Left cardiac atrium (tissue), 4 donors: ENCODE data around the gene SEPTIN5. TPM values are rescaled to one million over a fixed set of nuclear protein-coding genes. Genes with fewer than 3 reads are reported as not detected.
"Not testable (repeated sequence)": the region's sequence is repeated elsewhere in the genome, so short reads cannot be mapped to it uniquely, and the experiment has no call there.

Experiments
- ATAC-seq, 2 donors: fragments of 200-7000 bp; cut with Tn5 transposase; one replicate each; pipeline ENCODE4 v1.9.1; 2020; ENCODE audit warnings: mild to moderate bottlenecking in 2 of 2, moderate library complexity in 2 of 2
- DNase-seq: peaks from one replicate; pipeline ENCODE4 v3.0.0-alpha.2; 2020
- intact Hi-C, 2 donors: fragments of 100-400 bp; cut with DNase I; formaldehyde crosslinking; loops; one replicate each; pipeline versions ENCODE4 v1.14.1 to v1.15.1; 2022 to 2023
- total RNA-seq, 2 donors: library from RNA; stranded (reverse); fragmentation: NEBNext Ultra II Directional; extraction: Animal tissue kit (Norgen Biotek cat#: 25700); gene quantifications; one replicate each; pipeline ENCODE4 v1.2.1, GENCODE V29; 2021
- donor health status: DM: no; HTN: yes; CAD: no.
- donor health status: DM: no; HTN: yes; CAD: no; lungs with severe emphysema.
- donor health status: DM: yes; HTN: yes; CAD: no.
- donor health status: Dilated cardiomyopathy.

The SEPTIN5 gene
- total RNA-seq, 2 donors from 2014 or later: 118 to 127 TPM

DNA sequence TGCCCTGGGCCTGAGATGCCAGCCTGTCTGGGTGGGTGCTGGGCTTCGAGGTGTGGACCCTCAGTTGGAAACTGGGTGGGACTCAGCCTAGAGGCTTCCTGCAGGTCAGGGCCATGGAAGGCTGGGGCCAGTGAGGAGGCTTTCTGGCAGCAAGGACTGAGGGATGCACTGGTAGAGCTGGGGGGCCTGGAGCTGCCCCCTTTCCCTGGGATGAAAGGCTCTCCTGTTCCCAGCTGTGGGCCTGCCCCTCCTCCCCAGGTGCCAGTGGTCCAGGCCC, 2.5 kb downstream of the SEPTIN5 start:
- DNase-seq: no peak
- intact Hi-C loops: no loop called here

DNA sequence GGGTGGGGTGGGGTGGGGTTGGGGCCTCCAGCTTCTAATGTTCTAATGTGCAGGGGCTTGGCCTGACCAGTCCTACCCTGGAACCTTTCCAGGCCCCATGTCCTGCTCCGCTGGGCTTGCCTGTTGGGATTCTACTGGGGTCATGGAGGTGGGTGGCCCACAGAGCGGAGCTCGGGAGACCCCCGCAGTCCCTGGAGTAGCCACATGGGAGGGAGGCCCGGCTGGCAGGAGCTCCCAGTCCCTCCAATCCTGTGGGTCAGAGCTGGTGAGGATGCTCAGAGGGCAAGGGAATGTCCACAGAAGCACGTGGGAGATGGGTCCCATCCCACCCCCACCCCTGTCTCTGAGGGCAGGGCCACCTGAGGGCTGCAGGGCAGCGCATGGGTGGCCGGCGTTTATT, 2.9 kb downstream of the SEPTIN5 start:
- intact Hi-C loops: no loop called here
- ATAC-seq (no peak), DNase-seq (peak; percentile 28)

More for the DNA sequence above, 2.5 kb downstream of the SEPTIN5 start:
- no peak for ATAC-seq

DNA sequence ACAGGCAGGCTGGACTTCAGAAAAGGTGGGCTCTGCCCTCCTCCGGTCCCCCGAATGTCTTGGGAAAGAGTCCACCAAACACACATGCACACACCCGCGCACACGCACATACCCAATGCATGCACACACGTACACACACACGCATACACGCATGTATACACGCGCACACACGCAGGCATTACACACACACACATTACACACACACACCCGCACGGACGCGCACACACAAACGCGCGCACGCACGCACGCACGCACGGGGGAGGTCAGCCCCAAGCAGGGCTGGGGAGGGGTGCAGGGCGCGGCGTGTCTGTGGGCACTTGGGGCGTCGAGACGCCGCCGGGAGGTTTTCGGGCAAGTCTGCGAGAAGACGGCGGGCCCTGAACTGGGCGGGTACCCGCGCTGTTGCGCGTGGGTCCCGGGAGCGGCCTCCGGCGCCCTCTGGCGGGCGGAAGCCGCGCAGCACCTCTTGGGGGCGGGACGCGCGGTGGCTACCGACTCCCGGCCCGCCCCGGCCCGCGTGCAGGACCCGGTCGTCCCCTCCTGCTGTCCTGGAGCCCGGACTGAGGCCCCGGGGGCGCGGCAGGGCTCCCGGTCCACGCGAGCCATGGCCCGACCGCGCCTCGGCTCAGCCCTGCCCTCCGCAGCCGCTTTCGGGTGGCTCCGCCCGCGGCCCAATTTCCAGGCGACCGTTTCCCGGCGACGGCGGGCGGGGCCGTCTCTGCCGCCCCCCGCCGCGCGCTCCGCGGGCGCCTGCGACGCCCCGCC, 3.6 kb downstream of the SEPTIN5 start:
- intact Hi-C loops: loop anchor here in 1 of 2 donors (1.0 kb wide), 1 partner anchor 39 kb away; no protein-coding TSS in a partner anchor
- peak; percentile 69 to 74 for ATAC-seq
- peak; percentile 78 for DNase-seq

DNA sequence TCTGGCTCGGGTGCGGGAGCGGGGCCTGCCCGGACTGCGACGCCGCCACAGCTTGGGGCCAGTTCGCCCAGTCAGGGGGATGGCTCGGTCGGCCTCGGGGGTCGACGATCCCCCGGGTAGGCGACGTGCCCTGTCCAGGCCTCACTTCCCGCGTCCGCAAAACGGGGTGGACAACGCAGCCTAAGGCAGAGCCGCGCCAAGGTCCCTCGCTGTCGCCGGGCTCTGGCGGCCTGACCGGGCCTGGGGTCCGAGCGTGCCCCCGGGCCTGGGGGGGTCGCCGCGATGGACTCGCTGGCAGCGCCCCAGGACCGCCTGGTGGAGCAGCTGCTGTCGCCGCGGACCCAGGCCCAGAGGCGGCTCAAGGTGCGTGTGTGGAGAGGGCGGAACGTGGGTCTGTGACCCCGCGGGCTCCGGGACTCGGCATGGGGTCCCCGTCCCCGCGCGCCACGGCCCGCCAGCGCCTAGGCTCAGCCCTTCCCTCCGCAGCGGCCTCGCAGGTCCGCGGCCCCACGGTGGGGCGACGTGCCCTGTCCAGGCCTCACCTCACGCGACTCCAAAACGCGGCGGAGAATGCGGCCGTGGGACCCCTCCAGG, 4.2 kb downstream of the SEPTIN5 start:
- ATAC-seq (peak in 1 of 2 donors; percentile 1), DNase-seq (peak; percentile 39)
- intact Hi-C loops: loop anchor here in 1 of 2 donors (1.0 kb wide), 1 partner anchor 39 kb away; no protein-coding TSS in a partner anchor

DNA sequence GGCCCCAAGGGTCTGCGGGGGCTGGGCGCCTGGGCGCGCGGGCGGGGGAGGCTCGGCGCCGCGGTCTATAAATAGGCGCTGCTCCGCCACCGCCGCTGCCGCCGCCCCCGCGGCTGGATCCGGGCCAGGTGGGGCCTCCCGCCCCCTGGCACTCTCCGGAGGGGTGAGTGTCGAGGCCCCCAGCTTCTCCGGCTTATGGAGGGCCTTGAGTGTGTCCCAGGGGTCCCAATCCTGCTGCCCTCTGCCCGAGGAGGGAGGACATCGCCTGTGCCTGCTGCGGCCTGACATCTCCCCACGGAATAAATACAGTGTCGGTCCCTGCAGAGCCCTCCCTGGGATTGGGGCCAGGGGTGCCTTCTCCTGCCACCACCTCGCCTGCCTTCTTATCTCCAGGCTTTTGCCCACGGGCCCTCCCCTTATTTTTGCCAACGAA, 4.8 kb downstream of the SEPTIN5 start:
- intact Hi-C loops: no loop called here
- DNase-seq: peak; percentile 53
- ATAC-seq: peak; percentile 26 to 28

DNA sequence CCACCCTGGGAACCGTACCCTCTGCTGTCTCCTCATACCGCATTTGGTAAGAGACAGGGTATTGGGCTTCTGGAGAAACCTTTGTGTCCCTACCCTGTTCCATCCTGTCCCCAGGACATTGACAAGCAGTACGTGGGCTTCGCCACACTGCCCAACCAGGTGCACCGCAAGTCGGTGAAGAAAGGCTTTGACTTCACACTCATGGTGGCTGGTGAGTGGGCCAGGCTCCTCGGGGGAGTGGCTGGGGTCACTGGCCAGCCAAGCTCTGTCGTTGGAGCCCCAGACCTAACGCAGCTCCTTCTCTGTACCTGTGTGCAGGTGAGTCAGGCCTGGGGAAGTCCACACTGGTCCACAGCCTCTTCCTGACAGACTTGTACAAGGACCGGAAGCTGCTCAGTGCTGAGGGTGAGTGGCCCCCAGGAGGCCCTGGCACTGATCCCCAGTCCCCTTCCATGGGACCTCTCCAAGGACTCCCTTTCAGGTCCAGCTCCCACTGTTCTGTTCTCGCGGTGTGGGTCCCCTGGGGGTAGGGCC, 5.3 kb downstream of the SEPTIN5 start:
- intact Hi-C loops: no loop called here
- ATAC-seq: no peak
- DNase-seq: peak; percentile 15

DNA sequence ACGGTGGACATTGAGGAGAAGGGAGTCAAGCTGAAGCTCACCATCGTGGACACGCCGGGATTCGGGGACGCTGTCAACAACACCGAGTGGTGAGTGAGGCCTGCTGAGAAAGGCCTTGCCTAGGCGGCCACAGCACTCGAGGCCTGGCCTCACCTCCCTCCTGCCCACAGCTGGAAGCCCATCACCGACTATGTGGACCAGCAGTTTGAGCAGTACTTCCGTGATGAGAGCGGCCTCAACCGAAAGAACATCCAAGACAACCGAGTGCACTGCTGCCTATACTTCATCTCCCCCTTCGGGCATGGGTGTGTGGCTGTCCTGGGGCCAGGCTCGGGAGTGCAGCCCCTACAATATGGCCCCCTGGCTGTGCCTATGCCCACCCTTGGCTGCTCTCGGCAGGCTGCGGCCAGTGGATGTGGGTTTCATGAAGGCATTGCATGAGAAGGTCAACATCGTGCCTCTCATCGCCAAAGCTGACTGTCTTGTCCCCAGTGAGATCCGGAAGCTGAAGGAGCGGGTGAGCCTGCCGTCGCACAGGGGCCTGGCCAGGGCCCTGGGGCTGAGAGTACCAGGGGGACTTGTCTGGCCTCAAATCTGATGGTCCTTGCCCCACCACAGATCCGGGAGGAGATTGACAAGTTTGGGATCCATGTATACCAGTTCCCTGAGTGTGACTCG, 6.0 kb downstream of the SEPTIN5 start:
- ATAC-seq (no peak), DNase-seq (peak; percentile 15)
- intact Hi-C loops: no loop called here

DNA sequence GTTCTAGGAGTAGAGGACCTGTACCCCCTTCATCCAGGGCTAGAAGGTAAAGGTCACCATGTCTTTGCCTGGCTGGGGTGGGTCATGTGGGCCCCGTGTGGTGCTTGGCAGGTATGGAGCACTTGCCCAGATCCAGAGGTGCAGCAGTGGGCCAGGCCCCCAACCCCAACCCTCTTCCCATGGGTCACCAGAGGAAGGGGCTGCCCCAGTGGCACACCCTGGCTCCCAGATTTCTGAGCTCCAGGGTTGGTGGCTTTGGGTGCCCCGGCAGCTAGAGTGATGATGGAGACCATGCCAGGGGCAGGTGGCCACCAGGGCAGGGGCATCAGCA, 6.7 kb downstream of the SEPTIN5 start:
- intact Hi-C loops: no loop called here
- no peak for ATAC-seq
- DNase-seq: peak; percentile 19

DNA sequence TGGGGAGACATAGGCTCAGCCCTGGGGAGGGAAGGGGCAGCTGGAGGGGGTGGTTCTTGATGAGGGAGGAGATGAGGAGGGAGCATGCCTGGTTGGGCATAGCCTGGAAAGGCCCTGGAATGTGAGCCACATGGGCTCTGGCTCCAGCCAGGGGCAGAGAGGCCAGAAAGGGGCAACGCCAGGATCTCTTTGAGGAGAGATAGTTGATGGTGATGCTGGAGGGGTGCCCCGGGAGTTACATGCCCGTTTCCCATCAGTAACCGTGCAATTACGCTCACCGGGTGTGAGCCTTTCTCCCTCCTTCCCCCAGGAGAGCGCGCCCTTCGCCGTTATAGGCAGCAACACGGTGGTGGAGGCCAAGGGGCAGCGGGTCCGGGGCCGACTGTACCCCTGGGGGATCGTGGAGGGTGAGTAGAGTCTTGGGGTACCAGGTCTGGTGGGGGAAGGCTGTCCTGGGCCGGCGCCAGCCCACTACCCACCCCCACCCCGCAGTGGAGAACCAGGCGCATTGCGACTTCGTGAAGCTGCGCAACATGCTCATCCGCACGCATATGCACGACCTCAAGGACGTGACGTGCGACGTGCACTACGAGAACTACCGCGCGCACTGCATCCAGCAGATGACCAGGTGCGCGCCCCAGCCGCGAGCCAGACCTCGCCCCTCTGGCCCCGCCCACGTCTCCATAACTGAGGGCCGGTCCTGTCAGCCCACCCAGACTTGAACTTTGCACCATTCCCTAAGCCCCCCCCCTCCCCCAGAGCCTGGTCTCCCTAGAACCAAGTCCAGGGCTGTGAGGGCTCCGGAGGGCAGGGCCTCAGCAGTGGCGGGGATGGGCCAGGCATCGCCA, 7.3 kb downstream of the SEPTIN5 start:
- intact Hi-C loops: no loop called here
- DNase-seq: peak; percentile 23
- no peak for ATAC-seq

DNA sequence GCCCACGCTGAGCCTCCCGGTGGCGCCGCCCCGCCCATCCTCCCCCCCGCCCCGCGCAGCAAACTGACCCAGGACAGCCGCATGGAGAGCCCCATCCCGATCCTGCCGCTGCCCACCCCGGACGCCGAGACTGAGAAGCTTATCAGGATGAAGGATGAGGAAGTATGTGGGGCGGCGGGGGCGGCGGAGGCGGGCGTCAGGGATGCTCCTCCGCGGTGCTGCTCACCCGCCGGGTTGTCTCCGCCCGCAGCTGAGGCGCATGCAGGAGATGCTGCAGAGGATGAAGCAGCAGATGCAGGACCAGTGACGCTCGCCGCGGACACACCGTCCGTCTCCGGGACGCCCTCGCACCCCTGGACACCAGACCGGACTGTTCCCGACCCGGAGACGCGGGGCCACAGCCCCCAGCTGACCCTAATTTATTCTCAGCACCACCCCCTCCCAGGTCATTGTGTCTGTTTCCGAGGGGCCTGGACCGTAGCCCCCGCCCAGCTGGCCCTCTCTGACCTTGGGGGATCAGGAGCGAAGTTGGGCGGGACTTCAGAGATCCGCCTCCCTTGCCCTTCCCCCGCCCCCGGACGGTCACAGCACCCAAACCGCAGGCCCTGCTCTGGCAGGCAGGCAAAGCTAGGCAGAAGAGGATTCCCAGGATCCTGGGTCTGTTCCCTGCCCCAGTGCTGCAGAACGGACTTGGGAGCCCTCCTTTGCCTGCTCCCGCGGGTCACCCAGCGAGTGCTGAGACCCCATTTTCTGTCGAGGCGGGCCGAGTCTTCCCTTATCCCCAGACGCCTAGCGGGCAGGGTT, 8.1 kb downstream of the SEPTIN5 start:
- peak; percentile 30 for DNase-seq
- intact Hi-C loops: no loop called here
- peak in 1 of 2 donors; percentile 1 for ATAC-seq

DNA sequence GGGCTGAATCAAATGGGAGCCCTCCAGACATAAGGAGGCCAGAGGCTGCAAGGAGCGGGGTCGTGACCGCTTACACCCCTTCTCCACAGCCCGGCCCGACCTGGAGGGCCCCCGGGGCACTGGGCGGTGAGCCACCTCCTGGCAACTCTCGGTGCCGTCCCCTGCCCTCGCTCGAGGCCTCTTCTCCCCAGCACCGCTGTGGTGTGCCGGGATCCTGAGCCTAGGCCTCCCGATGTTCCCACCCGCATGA, 8.6 kb downstream of the SEPTIN5 start:
- ATAC-seq: peak; percentile 0 to 1
- DNase-seq: no peak
- intact Hi-C loops: no loop called here

DNA sequence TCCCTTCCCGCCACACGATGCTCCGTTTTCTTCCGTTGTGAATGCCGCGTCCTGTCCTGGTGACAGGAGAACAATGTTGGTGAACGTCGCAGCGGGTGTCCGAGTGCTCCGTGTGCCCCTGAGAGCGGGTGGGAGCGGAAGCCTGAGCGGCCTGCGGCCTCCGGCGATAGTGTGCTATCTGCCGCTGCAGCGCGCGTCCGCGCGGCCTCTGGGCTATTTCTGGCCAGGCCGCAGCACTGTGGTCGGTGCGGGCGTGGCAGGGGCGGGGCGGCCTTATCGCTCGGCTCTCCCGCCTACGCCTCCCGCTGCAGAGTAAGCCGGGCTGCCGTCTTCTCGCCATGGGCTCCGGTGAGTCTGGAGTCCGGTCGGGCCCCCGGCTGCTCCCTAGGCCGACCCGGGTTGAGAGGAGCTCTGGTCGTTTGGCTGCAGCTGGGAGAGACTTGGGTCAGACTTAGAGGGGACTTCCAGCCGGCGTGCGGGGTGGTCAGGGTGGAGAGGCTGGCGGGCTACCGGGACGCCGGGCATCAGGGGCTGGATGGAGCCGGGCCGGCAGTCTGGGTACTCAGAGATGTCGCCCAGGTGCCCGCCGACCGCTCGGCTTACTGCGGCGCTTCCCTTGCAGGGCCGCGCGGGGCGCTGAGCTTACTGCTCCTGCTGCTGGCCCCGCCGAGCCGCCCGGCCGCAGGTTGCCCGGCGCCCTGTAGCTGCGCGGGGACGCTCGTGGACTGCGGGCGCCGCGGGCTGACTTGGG, 9.1 kb downstream of the SEPTIN5 start, which contains the start of gene GP1BB:
Gene GP1BB (plus strand): TSS at position 308 of the 751 bp plus-strand sequence. CDS start 31 bp downstream, at position 339.
- peak; percentile 78 for DNase-seq
- intact Hi-C loops: no loop called here
- peak; percentile 66 to 73 for ATAC-seq

DNA sequence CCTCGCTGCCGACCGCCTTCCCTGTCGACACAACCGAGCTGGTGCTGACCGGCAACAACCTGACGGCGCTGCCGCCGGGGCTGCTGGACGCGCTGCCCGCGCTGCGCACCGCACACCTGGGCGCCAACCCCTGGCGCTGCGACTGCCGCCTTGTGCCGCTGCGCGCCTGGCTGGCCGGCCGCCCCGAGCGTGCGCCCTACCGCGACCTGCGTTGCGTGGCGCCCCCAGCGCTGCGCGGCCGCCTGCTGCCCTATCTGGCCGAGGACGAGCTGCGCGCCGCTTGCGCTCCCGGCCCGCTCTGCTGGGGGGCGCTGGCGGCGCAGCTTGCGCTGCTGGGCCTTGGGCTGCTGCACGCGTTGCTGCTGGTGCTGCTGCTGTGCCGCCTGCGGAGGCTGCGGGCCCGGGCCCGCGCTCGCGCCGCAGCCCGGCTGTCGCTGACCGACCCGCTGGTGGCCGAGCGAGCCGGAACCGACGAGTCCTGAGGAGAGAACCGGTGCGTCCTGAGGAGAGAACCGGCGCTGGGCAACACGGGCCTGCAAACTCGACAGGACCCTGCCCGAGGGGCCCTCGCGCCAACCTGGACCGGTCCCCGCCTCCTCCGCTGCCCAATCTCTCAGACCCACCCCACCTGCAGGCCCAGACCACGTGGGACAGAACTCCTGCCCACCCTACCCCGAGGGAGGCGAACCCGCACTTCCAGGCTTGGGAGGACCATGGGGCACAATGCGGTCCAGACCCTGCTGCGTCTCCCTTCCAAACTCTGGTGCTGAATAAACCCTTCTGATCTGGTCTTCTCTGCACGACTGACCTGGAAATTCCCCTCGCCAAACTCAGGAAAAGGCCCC, 9.9 kb downstream of the SEPTIN5 start:
- intact Hi-C loops: no loop called here
- DNase-seq (no peak), ATAC-seq (peak; percentile 10 to 11)

DNA sequence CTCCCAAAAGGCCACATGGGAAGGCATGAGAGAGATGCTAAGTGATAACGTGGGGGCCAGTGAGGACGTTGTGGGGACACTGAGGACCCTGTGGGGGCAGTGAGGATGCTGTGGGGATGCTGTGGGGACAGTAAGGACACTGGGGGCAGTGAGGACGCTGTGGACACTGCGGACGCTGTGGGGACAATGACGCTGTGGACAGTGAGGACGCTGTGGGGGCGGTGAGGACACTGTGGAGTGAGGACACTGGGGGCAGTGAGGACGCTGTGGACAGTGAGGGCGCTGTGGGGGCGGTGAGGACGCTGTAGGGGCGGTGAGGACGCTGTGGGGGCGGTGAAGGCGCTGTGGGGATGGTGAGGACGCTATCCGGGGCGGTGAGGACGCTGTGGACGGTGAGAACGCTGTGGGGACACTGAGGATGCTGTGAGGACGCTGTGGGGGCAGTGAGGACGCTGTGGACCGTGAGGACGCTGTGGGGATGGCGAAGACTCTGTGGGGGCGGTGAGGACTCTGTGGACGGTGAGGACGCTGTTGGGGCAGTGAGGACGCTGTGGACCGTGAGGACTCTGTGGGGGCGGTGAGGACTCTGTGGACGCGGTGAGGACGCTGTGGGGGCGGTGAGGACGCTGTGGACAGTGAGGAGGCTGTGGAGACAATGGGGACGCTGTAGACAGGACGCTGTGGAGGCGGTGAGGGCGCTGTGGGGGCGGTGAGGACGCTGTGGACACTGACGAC, 10.8 kb downstream of the SEPTIN5 start:
- intact Hi-C loops: no loop called here
- DNase-seq: no peak
- ATAC-seq: no peak

DNA sequence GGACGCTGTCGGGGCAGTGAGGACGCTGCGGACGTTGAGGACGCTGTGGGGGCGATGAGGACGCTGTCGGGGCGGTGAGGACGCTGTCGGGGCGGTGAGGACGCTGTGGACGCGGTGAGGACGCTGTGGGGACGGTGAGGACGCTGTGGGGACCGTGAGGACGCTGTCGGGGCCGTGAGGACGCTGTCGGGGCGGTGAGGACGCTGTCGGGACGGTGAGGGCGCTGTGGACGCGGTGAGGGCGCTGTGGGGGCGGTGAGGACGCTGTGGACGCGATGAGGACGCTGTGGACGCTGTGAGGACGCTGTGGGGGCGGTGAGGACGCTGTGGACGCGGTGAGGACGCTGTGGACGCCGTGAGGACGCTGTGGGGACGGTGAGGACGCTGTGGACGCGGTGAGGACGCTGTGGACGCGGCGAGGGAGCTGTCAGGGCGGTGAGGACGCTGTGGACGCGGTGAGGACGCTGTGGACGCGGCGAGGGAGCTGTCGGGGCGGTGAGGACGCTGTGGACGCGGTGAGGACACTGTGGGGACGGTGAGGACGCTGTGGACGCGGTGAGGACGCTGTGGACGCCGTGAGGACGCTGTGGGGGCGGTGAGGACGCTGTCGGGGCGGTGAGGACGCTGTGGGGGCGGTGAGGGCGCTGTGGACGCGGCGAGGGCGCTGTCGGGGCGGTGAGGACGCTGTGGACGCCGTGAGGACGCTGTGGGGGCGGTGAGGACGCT, 11.9 kb downstream of the SEPTIN5 start:
- intact Hi-C loops, DNase-seq, ATAC-seq: not testable (repeated sequence)
